Testis (tissue), 2 donors: Measurements from ENCODE around the gene NXF2B.
"Not testable (repeated sequence)": the region's sequence is repeated elsewhere in the genome, so short reads cannot be mapped to it uniquely, and the experiment has no call there.

Experiments used
- POLR2A ChIP-seq: fragments of 450-650 bp; IDR thresholded peaks from one replicate; pipeline ENCODE4 v1.6.1; 2017; ENCODE audit warnings: antibody characterized with exemption, mild to moderate bottlenecking, moderate library complexity
- TF ChIP-seq, protein P1 (sequence below), 3 experiments: fragments of 450-650 bp in 2 of 3; fragments of 200-600 bp in 1 of 3; sonication (generic) in 1 of 3; IDR thresholded peaks; one replicate each; pipeline ENCODE4 v1.5.1; 2016 to 2019; ENCODE audit warnings: antibody characterized with exemption in 3 of 3, mild to moderate bottlenecking in 2 of 3, moderate library complexity in 1 of 3

DNA sequence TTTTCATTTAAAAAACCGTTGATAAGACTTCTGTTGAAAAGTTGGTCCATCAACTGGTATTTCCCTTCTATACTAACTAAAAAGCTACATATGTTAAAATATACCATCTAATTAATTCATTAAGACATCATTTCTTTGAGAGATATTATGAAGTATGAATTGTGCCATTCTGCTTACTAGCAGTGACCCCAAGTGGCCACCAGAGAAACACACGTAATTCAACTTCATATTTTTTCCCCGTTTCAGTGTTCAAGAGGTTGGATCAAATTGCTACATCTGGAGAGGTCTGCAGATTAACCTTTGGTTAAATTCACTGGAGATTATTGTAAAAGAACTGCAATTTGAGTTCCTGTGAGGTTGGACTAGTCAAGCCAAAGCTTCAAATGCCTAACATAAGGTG, 30.4 kb upstream of the NXF2B start:
- TF ChIP-seq, protein P1, sequence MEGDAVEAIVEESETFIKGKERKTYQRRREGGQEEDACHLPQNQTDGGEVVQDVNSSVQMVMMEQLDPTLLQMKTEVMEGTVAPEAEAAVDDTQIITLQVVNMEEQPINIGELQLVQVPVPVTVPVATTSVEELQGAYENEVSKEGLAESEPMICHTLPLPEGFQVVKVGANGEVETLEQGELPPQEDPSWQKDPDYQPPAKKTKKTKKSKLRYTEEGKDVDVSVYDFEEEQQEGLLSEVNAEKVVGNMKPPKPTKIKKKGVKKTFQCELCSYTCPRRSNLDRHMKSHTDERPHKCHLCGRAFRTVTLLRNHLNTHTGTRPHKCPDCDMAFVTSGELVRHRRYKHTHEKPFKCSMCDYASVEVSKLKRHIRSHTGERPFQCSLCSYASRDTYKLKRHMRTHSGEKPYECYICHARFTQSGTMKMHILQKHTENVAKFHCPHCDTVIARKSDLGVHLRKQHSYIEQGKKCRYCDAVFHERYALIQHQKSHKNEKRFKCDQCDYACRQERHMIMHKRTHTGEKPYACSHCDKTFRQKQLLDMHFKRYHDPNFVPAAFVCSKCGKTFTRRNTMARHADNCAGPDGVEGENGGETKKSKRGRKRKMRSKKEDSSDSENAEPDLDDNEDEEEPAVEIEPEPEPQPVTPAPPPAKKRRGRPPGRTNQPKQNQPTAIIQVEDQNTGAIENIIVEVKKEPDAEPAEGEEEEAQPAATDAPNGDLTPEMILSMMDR (IDR thresholded peaks at IDR 0.05) = not testable (repeated sequence)
- not testable (repeated sequence) for TF ChIP-seq POLR2A
